Right renal cortex interstitium (tissue), 3 donors: Measurements from ENCODE around the gene CLIC6. TPM values are rescaled to one million over a fixed set of nuclear protein-coding genes. Genes with fewer than 3 reads are reported as not detected.
"Not testable (repeated sequence)": the region's sequence is repeated elsewhere in the genome, so short reads cannot be mapped to it uniquely, and the experiment has no call there.

ENCODE experiments used
- DNase-seq, 3 donors: peaks; one replicate each; pipeline ENCODE4 v3.0.0-alpha.2; 2013; ENCODE audit warnings: low read depth in 3 of 3, low spot score in 2 of 3
- polyA plus RNA-seq, 3 donors: library from polyadenylated mRNA; unstranded; fragments of 120-200 nt; gene quantifications; one replicate each; pipeline ENCODE4 v1.2.1, GENCODE V29; 2013; ENCODE audit not compliant: insufficient read length in 3 of 3

The CLIC6 gene
- polyA plus RNA-seq, 3 donors: 1.2 to 2.1 (median 1.8) TPM

GRCh38 chr21:34650861-34651431 is 17.8 kb upstream of the CLIC6 start:
- DNase-seq: no peak

DNA sequence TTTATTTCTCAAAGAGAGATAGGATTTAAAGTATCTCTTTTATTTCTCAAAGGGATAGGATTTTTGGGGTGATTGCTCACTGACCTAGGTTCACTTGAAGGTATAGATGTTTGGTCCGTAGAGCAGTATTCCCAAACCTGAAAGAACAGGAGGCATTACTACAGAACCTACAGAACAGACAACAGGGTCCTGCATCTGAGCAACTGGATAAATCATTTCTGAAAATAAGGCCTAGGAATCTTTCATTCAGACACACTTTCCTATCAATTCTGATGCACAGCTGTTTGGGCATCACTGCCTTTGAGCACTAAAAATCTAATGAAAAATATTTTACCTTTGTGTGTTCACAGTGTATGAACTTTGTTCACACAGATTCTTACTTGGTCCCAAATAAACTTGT is 17.2 kb upstream of the CLIC6 start:
- DNase-seq: no peak

DNA sequence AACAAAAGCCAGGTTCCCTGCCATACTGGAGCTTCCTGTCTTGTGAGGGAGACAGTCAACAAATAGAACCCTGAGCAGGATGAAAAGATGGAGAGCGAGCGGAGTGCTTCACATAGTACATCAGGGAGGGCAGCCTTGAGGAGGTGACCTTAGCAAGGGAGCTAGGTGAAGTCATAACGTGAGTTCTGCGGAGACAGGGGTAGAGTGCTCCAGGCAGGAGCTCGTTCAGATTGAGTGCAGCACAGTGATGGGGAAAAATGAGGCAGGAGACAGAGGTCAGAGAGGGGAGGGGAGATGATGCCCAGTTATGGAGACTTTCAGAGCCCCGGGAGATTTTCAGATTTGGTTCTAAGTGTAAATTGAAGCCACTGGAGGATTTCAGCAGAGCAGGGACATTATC is 15.3 kb upstream of the CLIC6 start:
- DNase-seq: no peak

DNA sequence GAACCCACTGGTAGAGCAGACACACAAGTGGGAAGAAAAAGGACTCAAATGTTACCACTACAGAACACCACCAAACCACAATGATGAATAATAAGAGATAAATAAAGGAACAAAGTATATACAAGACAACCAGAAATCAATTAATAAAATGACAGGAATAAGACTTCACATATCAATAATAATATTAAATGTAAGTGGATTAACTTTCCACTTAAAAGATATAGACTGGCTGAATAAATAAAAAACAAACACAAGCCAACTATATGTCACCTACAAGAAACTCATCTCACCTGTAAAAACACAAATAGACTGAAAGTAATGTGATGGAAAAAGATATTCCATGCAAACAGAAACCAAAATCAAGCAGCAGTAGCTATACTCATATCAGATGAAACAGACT is 6.9 kb upstream of the CLIC6 start:
- no peak for DNase-seq

DNA sequence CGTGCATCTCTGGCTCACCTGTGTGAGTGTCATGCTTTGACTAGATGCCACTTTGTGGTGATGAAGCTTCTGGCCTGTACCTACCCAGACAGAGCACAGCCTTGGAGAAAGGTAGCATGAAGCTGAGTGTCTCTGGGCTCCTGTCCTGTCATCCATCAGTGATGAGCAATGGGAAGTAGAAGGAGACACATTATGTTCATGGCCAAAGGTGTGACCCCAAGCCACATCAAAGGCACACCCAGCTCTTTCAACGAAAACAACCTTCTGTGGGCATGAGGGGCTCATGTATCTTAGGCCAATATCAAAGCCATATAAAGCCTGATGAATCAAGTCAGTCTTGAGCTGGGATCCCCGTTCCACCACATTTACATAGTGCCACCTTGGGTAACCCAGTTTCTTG is 1.0 kb upstream of the CLIC6 start:
- DNase-seq: no peak

DNA sequence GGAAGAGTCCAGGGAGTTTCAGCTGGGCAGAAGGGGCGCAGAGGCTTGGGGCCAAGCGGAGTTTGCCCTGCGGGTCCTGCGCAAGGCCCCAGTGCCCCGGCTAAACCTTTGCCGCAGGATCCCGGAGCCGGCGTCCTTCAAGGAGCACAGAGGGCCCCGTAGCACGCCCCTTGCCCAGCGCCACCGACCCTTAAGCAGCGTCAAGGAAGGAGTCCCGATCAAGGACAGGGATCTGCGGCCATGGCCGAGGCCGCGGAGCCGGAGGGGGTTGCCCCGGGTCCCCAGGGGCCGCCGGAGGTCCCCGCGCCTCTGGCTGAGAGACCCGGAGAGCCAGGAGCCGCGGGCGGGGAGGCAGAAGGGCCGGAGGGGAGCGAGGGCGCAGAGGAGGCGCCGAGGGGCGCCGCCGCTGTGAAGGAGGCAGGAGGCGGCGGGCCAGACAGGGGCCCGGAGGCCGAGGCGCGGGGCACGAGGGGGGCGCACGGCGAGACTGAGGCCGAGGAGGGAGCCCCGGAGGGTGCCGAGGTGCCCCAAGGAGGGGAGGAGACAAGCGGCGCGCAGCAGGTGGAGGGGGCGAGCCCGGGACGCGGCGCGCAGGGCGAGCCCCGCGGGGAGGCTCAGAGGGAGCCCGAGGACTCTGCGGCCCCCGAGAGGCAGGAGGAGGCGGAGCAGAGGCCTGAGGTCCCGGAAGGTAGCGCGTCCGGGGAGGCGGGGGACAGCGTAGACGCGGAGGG is 520 bp downstream of the CLIC6 start:
- DNase-seq: no peak

- DNase-seq: not testable (repeated sequence)
These were observed 1.1 kb downstream of the CLIC6 start for GRCh38 chr21:34669880-34670219.

DNA sequence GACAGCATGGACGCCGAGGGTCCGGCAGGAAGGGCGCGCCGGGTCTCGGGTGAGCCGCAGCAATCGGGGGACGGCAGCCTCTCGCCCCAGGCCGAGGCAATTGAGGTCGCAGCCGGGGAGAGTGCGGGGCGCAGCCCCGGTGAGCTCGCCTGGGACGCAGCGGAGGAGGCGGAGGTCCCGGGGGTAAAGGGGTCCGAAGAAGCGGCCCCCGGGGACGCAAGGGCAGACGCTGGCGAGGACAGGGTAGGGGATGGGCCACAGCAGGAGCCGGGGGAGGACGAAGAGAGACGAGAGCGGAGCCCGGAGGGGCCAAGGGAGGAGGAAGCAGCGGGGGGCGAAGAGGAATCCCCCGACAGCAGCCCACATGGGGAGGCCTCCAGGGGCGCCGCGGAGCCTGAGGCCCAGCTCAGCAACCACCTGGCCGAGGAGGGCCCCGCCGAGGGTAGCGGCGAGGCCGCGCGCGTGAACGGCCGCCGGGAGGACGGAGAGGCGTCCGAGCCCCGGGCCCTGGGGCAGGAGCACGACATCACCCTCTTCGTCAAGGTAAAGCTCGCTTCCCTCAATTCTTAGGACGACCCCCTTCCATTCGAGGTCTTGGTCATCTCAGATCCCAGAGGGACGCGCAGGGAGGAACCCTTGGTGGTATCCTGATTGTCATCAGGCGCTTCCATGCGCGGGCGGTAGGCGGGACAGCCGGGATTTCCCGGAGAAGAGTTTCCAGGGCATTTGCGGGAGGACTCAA is 1.6 kb downstream of the CLIC6 start:
- DNase-seq: no peak

DNA sequence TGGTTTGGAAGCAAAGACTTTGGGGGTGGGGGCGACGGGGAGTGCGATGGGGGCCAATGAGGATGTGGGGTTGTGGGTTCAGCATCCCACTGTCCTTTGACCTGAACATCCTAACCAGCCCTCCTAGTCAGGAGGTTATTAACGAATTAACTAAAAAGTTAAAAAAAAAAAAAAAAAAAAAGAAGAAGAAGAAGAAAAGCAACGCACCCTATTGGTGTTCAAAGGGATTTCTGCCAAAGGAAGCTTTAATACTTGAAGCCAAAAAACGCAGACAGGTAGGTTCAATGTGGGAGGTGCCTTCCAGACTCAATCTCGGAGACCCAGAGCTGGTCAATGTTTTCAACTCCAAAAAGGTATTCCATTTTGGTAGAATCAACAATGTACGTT is 2.2 kb downstream of the CLIC6 start:
- DNase-seq: no peak

DNA sequence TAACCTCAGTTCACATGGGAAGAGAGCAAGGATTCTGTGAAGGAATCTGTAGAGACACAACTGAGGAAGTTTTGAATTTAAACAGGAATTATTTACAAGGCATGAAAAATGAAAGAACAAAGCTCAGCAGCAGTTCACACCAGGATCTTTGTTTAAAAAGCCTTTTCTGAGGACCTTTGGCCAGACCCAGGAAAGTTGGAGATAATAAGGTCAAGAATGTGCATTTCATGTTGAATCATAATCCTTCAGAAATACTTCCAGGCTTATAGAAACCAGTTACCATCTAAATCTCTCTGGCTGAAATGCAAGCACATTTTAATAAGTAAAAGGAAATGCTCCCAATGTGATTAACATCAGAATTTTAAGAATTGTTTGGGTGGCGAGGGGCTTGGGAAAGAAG is 2.7 kb downstream of the CLIC6 start:
- DNase-seq: no peak

GRCh38 chr21:34671891-34672290 is 3.1 kb downstream of the CLIC6 start:
- no peak for DNase-seq

DNA sequence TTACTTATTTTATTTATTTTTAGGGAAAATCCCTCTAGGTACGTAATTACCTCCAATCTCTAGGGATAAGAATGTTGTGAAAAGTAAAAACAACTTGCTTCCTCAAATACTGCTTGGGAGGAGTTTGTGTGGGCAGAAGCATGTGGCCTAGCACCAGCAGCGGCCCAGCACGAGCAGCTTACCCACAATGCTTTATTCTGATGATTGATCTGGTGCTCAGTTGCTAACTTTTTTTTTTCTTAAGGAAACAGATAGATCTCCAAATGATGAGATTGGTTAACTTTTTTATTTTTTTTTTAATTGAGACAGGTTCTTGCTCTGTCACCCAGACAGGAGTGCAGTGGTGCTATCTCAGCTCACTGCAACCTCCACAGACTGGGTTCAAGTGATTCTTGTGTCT is 4.2 kb downstream of the CLIC6 start:
- DNase-seq: no peak

GRCh38 chr21:34674468-34674867 is 5.7 kb downstream of the CLIC6 start:
- no peak for DNase-seq

DNA sequence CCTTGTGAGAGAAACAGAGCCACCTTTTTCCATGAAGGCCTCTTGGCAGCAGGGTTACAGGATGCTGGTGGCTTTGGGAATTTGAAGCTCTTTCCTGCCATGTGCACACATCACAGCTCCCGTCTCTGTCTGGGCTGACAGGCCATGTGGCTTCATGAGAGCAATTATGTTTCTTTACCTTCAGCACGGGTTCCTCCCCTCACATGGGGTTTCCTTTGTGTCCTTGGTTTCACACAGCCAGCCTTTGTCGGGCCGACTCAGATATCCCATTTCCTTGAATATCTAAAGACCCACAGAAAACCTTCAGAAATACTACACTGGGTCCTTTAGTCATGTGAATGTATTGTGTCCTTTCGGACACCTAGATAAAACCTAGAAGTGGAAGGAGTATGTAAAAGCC is 7.1 kb downstream of the CLIC6 start:
- no peak for DNase-seq

DNA sequence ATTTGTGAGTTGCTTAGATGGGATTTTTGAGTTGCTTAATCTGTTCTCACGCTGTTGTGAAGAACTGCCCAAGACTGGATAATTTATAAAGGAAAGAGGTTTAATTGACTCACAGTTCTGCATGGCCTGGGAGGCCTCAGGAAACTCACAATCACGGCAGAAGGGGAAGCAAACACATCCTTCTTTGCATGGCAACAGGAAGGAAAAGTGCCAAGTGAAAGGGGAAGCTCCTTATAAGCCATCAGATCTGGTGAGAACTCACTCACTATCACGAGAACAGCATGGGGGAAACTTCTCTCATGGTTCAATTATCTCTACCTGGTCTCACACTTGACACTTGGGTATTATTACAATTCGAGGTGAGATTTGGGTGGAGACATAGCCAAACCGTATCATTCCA is 10.3 kb downstream of the CLIC6 start:
- DNase-seq: no peak

- no peak for DNase-seq
These were observed 15.5 kb downstream of the CLIC6 start for GRCh38 chr21:34684174-34684876.

- DNase-seq: no peak
These were observed 18.3 kb downstream of the CLIC6 start for GRCh38 chr21:34687065-34687464.

GRCh38 chr21:34687745-34688144 is 19.0 kb downstream of the CLIC6 start:
- DNase-seq: no peak

GRCh38 chr21:34688145-34688544 is 19.4 kb downstream of the CLIC6 start:
- peak in 1 of 3 donors; percentile 67 for DNase-seq

- no peak for DNase-seq
These were observed 19.9 kb downstream of the CLIC6 start for GRCh38 chr21:34688715-34689114.

DNA sequence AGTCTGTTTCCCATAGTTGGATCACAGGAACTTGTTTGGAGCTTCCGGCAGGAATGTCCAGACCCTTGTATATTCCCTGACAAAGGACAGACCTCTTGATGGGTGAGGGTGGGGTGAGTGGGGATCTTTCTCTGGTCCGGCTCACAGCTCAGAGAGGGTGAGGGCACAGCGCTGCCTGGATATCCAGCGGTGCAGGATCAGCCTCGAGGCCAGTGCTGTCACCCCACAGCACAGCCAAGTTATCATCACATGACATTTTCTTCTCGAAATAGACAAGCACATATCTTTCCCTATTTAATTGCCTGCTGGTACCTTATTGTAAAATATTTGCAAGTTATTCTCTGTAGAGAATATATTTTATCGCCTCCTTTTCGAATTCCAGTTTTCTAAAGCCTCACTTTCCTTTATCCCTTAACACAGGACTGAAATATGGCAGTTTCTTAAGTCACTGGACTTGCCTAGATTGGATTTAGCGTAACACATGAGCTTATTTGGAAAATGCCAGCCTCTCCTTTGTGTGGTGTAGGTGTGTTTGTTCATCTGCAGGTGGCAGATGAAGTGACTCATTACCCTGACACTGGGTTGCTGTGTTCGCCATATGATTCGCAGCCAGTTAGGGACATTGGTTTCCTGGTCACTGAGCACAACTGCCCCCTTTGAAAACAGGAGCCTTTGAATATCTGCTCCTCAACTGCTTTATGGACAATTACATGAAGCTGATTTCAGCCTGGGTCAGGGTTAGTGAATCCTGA is 21.4 kb downstream of the CLIC6 start:
- DNase-seq: no peak
